C4-2B (cell line): ENCODE results near the gene P3R3URF.

Experiments
- H3K27ac ChIP-seq: fragments of 450-650 bp; 2 replicates; pipeline ENCODE4 v1.5.1; 2017
- CTCF ChIP-seq: fragments of 450-650 bp; conservative IDR thresholded peaks from 2 replicates; pipeline ENCODE4 v1.5.1; 2017; ENCODE audit warnings: mild to moderate bottlenecking
- ZFX ChIP-seq: fragments of 450-650 bp; IDR thresholded peaks from 2 replicates; pipeline ENCODE4 v1.6.1; 2017

The P3R3URF gene

DNA sequence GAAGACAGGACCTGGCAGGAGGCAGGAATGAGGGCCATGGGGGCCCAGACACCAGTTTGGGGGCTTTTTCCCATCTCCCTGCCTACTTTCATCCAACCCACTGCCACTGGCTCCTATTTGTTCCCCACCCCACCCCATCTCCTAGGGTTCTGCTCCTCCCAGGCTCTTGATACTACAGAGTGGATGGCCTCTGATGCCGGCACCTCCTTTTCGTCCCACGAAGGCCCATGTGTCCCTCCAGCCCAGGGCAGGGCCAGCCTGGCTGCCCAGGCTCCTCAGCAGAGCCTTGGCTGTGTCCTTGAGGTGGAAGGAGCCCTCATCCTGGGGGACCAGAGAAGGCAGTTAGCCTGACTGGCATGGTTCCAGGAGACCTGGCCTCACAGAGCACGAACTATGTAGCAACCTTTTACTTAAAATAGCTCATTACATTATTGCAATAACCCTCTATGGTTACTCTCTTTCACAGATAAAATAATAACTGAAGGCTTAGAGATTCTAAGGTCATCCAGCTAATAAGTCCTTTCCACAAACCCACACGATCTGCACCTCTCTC is 18.4 kb upstream of the P3R3URF start:
- TF ChIP-seq CTCF = no peak
- no peak for TF ChIP-seq ZFX
- no peak overlapping the region for H3K27ac ChIP-seq

- H3K27ac ChIP-seq = no peak overlapping the region
- TF ChIP-seq ZFX = no peak
- no peak for TF ChIP-seq CTCF
Observed at GRCh38 chr1:46193984-46194570, 17.8 kb upstream of the P3R3URF start.

DNA sequence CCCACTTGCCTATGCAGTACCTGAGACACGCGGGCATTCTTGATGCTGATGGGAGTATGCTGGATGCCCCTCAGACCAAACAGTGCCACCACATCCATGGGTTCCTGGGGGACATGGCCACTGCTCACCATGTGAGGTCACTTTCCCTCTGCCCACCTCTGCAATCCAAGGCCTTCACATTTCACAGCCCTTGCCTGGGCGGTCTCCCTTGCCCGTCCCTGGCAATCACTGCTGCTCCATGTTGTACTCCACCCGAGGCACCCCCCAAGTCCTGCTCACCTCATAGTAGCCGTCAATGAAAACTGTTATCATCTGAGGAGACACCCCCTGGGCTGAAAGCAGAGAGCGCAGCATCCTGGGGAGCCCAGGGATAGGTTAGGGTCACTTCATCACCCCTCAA is 17.0 kb upstream of the P3R3URF start:
- H3K27ac ChIP-seq = no peak overlapping the region
- TF ChIP-seq ZFX (no peak), CTCF (no peak)

GRCh38 chr1:46192171-46192570 is 15.9 kb upstream of the P3R3URF start:
- TF ChIP-seq ZFX (no peak), CTCF (no peak)
- no peak overlapping the region for H3K27ac ChIP-seq

GRCh38 chr1:46191033-46191701 is 14.9 kb upstream of the P3R3URF start:
- no peak overlapping the region for H3K27ac ChIP-seq
- TF ChIP-seq ZFX (no peak), CTCF (no peak)

DNA sequence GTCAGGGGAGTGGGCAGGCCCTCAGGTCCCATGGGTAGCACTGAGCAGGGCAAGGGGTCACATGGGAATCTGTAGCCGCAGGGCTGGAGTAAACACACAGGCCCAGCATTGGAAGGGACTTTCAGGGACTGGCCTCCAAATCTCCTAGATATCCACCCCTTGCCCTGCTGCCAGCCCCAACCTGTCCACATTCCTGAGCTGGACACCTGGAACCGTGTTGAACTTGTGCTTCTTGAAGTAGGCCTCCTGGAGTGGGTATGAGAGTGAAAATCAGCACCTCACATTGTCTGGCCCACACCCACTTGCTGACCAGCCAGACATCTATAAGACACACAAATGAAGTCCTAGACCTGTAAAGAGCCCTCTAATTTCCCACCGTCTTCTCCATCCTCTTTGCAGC is 14.3 kb upstream of the P3R3URF start:
- TF ChIP-seq CTCF (no peak), ZFX (no peak)

DNA sequence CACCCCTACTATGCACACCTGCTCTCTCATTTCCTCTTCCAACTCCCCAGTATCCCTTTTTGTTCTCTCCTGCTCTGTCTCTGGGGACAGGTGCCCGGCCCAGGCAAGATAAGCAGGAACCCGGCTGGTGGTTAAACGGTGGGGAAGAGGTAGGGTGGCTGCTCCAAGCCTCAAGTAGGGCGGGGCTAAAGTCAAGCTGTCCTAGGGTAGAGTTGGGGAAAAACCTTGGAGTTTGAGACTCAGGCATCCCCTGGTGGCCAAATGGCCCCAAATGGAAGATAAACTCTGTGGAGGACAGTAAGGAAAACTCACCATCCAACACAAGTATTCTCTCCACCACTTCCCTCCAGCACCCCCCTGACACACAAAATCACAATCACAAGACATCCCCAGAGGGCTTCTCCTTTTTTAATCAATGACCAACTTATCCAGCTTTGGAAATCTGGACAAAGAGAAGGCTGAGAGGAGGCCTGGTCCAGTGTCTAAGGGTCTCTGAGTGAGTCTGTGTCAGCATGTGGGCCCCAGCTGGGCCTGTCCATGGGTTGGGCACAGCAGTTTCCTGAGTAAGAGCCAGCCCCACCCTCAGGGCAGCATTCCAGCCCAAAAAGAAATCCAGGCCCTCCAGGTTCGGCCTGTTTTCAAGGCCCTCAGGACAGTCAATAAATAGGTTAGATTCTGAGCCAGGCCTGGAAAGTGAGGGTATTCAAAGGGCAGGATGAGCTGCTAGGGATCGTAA is 12.2 kb upstream of the P3R3URF start:
- TF ChIP-seq CTCF (no peak), ZFX (no peak)
- H3K27ac ChIP-seq = peak overlapping the region; percentile 55

More for the DNA sequence above, 14.3 kb upstream of the P3R3URF start:
- no peak overlapping the region; the same call in 1 of the 2 replicates for H3K27ac ChIP-seq
